NCI-H1694 treated with DMSO at 0.1 percent for 48 hours (cell line): ENCODE data around the gene STK10.

Experiments
- DNase-seq: peaks from one replicate; lab custom pipeline; 2025; lab: John Stamatoyannopoulos, UW

The STK10 gene

DNA sequence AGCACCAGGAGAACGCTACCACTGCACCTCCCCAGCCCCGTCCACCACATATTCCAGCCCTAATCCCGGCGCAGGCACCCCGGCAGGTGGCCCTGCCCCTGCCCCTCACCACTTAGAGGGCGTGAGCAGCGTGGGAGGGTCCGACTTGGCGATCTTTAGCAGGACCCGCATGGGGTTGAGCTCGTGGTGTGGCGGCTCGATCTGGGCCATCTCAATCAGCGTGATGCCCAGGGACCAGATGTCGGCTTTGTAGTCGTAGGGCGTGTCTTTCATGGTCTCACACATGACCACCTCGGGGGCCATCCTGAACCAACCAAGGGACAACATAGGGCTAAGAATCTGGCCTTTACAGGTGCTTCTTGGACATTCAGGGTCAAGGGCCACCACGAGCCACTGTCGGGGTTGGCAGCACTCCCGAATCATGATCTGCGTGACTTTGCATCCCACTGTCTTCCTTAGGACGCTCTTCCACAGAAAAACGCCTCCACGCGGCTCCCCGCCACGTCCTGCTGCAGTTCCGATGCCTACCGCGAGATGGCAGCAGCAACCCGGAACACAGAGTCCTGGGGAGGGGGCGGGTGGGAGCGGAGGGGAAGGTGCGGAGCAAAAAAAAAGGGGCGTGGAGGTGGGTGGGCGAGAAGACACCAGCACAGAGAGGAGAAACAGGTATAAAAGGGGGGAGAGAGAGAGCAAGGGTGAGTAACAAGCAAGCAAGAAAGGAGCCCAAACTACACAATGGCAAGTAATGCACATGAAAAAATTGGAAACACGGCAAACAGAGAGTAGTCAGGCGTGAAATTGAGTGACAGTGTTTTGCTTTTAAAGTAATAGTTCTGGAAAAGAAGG, 81.3 kb downstream of the STK10 start:
- DNase-seq = peak; percentile 22

DNA sequence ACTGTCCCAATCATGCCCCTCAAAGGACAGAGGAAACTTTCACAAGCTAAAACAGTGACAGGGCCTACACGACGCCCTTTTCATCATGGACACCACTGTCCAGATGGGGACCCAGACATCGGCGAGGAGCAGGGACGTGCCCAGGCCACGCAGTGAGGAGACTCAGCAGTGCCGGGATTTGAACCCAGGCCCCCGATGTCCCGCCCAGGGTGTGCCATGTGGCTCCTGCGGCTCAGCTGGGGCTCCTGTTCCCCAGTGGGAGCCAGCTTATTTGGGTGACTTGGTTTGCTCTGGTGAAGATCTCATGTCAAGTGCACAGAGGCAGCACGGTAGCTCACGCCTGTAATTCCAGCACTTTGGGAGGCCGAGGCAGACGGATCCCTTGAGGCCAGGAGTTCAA, 82.2 kb downstream of the STK10 start:
- no peak for DNase-seq

DNA sequence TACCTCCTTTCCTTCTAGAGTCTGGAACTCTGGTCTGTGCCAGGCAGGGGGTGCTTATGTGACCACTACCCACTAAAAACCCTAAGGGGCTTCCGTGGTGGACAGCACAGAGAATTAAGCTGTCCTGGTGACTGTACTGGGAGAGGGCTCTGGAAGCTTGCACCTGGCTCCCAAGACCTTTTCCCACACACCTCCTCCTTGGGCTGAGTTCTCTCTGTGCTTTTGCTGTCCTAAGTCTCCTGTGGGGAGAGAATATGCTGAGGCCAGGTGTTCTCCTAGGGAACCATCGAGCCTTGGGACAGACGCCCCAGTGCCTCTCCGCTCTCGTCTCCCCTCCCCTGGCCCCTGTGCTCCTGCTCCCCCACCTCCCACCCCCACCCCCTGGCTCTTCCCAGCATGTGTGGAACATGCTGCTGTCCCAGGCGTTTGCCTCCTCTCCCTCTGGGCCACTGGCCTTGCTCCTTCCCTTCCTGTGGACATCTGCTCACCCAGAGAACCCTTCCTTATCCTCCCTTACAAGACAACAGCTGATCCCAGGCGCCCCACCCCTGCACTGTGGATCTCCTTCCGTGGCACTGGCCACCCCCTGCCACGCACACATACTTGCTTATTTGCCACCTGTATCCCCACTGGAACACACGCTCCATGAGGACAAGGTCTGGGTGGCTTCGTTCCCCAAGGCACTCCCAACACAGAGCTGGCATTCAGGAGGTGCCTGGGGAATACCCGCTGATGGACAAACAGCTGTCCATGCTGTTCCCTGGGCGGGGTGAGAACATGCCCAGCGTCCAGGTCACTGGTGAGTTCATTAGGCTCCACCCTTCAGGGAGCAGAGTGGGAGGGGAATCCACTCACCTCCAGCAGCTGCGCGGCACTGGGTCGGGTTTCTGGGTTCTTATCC, 83.0 kb downstream of the STK10 start:
- no peak for DNase-seq

DNA sequence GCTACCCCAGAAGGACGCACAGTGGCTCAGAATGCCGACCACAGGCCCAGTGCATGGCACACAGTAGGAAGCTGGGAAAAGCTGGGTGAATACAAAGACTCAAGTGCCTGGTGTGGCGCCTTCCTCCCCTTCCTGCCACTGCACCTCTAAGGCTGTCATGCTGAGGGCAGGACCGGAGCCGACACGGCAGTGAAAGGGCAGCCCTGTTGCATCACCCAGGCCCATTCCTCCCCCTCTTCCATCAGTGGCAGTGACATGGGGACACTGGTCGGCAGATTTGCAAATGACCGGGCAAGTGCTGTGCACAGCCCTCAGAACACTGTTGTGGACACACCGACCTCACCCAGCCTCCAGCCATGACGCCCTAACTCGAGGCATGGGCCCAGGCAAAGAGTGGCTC, 84.0 kb downstream of the STK10 start:
- no peak for DNase-seq

DNA sequence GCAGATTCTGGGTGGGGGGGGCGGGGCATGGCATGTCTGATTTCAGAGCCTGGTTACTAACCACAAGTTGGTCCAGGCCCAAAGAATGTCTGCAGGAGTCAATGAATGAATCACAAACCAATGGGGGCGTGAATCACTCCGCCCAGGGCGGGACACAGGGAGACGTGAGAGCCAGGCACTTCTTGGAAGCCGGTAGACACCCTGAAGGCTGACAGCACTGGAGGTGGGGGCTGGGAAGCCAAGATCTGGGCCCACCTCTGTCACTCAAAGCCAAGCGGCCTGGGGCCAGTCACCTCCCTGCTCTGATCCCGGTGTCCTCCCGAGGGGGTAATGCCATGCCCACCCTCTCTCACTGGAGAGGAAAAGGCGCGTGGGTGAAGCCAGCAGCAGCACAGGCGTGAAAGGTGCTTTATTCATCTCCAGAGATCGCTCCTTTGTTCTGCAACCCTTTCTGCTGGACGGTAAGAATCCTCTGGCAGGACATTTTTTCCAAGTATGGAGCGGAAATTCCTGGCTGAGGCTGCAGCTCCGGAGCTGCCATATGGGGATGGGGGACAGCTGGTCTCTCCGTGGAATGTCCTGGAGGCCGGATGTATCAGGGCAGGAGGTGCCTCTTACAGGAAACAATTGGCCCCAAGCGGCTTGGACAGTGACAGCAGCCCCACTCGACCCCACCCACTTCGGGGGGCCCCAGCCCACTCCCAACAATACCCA, 85.0 kb downstream of the STK10 start:
- no peak for DNase-seq

DNA sequence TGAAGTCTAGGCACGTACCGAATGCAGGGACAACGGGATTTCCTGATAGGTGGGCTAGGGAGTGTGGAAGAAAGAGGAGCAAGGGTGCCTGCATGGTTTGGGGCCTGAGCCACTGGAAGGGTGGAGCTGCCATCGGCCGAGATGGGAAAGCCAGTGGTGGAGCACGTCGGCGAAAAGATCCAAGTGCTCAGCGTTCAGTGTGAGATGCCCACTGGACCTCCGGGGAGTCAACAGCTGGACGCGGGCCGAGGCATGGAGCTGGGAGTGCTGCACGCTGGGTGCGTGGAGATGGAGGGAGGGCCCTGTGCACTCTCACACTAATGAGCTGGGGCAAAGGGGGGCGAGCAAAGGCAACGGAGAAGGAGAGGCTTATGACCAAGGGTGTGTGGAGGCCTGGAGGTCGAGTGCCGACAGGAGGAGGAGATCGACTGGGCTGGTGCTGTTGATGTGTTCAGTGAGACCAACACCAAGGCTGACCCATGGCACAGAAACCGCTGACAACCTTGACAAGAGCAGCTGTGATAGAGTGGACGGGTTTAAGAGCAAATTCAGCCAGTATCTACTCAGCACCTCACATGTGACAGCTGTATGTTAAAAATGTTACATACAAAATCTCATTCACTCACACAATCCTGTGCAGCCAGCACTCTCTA, 85.7 kb downstream of the STK10 start:
- DNase-seq = no peak

DNA sequence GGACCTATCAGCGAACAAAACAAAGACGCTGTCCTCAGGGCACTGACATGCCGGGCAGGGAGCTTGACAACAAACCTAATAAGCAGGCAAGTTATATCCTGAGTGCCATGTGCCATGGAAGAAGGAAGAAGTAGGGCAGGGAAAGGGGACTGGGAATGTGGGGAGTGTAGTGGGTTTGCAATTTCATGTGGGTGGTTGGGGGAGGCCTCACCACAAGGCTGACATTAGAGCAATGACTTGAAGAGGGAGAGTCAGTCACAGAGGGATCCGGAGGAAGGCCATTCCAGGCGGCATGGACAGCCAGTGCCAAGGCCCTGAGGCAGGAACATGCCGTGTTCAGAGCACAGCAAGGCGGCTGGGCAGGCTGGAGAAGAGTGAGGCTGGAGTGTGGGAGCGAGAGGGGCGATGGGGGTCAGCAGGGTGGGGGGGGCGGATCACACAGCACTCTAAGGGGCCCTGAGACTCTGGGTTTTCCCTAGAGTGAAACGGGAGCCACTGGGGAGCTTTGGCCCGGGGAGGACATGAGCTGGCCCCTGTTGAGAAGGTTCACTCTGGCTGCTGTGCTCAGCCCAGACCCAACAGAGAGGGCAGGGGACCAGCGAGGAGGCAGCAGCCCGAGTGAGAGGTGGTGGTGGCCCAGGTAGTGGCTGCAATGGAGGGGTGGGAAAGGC, 86.3 kb downstream of the STK10 start:
- no peak for DNase-seq

DNA sequence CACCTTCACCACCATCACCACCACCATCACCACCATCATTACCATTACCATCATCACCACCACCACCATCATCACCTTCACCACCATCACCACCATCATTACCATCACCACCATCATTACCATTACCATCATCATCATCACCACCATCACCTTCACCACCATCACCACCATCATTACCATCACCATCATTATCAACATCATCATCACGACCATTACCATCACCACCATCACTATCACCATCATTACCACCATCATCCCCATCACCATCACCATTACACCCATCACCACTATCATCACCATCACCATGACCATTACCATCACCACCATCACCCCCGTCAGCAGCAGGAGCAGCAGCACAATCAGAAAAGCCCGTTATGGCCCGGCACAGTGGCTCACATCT, 89.1 kb downstream of the STK10 start:
- no peak for DNase-seq

DNA sequence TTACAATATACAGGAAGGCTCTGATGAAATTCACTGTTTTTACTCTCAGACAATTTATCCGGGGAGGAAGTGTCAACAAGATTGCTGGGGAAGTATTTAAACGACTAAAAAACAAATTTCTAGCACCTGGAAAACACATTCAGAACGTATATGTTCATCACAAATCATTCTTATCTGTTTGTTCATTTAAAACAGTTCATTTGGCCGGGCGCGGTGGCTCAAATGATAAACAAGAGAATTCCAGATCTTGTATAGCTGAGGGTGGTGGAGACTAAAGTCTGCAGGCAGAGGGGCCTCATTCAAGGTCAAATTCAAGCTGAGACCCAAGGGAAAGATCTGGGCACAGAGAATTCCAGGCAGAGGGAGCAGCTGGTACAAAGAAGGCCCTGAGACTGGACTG, 90.0 kb downstream of the STK10 start:
- DNase-seq = no peak

DNA sequence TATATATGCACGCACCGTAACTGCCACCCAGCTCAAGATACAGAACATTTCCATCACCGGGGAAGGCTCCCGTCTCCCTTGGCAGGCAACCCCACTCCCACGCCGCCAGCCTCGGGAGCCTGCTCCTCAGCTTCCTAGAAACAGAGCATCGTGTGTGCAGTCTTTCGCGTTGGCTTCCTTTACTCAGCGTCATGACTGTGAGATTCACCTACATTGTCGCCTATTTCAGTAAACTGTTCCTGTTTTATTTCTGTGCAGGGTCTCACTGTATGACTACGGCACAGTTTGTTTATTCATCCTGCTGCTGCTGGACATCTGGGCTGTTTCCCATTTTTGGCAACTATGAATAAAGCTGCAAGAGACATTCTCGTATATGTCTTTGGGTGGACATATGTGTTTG, 90.7 kb downstream of the STK10 start:
- no peak for DNase-seq

DNA sequence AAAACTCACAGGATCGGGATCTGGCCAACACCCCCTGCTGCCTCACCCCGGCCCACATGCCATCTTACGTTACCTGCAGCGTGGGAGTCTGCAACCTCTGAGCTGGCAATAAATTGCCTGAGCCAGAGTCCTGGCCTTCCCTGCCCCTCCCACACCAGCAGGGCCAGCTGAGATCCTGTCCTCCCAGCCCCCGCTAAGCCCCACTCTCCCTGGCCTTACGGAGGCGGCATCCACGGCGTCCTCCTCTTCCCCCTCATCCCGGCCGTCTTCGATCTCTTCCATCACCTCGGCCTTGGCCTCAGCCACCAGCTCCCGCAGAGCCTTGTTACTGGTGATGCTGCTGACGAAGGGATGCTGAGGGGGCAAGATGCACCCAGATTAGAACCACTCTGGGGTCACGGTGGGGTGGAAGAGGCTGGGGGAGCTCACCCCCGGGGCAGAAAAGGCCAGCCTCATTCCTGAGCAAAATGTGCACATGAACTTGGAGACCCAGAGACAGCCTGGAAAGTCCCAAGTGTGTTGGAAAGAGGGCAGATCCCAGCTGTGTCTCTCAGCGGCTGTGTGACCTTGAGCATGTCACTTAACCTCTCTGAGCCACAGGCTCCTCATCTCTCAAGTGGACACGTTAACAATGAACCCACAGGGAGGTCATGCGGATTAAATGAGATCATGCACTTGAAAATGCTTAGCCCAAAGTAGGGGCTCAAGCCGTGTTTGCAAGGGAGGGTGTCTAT, 91.7 kb downstream of the STK10 start:
- DNase-seq = no peak

DNA sequence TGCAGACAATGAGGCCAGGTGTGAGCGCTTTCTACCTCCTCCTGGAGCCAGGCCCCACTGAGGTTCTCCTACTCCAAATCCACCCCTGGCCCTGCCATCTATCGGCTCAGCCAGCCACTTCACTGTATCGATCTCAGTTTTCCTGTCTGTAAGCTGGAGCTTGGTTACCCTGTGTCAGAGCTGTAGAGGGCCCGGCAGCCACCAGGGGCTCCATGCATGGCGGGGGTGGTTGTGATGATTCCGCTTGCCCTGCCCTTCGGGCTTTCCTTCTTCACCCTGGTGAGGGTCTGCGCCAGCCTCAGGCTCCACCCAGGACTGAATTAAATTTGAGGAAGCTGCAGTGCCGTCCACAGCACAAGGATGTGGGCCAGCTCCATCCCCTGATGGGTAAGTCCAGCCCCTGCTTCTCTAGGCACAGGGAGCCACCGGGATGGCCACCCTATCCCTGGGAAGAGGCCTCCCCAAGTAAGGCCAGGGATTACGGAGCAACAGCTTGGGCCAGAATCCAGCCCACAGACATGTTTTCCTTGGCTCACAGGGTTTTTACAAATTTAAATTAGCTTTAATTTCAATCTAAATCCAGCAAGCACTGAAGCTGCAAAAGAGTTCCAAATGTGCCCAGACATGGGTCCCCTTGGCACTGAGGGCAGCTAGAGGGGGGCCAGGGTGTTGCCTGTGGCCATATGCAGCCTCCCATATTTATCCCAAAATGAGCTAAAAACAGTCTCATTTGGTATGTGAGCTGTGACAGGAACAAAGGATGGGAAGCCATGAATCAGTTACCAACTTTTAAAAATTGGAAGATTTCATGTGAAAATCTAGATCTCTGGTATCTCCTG, 92.4 kb downstream of the STK10 start:
- no peak for DNase-seq

DNA sequence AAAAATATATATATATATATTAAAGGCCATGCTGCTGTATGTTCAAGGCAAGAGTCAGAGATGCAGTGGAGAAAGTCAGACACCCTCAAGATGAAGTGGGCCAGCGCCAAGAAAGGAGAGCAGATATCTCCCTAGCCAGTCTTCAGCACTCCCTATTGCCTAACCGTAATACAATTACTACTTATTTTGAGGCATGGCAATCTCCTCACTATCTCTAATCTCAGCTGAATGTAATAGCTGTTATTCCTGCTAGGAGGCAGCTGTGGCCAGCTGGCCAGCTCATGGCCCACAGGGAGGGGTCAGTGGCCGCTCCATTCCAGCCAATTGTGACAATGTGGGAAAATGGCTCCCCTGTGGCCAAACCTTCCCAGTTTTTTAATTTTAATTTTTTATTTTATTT, 94.1 kb downstream of the STK10 start:
- no peak for DNase-seq

DNA sequence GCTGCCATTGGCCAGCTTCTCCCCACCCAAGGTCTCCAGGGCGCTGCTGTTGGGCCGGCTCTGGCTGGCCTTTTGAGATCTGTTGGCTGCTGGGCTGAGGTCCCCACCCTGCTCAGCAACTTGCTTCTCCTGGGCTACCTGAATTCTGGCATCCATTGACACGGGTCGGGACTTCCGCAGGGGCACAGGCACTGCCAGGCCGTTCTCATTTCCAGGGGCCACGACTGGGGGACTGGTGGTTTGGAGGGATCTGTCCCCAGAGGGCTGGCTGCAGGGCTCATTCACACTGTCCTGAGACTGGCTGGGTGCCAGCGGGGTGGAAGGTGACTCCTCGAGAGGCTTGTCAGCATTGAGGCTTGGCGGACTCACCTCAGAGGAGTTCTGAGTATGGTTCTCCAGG, 94.5 kb downstream of the STK10 start:
- no peak for DNase-seq

DNA sequence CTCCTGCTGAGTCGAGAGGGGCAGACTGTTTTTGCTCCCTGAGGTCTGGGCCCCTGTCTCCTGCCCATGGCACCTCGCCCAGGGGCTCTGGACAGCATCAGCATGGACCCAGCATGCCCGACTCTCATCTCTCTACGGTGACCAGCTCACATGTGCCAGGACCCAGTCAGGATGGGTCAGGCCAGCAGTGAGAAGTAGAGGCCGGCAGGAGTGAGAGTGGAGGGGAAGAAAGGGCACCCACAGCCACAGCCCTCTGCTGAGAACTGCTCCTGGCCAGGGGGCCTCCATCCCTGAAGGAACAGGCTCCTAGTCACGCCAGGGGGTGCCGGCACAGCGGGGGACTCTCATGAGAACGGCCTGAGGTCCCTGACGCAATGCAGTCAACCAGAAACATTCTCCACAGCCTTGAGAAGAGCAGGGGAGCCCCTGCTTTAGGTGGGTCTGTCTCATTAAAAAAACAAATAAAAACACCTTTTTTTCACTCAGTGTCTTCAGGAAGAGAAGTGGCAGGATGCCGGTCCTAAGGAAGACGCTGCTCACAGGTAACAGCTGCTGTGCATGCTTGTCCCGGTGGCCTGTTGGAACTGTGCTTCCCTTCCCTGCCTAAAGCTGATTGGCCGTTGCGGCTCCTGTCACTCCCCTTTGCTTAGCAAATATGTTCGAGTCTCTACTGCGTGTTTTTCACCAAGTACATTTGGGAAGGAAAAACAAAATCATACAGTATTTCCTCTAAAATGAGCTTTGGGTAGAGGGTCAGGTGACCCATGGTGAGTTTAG, 95.9 kb downstream of the STK10 start:
- DNase-seq = no peak

DNA sequence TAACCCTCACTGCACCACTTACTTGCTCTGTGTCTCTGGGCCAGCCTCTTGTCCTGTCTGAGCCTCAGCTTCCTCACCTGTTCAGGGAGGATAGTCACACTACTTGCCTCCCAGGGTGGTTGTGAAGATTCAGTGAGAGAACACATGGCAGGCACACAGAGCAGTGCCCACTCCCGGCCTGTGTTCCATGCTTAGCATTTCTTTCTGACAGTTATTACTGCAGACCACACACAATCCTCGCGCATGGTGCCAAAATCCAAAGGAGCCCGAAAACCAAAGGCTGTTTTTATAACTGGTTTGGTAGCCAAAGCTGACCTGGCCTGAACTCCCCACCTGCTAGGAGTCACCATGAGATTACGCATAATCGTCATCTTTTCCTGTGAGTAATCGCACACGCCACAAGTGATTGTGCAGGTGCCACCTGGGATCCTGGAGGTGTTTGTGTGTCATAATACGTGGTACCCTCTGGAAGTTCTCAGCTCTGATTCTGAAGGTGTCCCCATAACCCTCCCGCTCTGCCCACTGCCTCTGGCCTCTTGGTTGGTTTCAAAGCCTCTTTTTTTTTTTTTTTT, 97.0 kb downstream of the STK10 start:
- DNase-seq = no peak

DNA sequence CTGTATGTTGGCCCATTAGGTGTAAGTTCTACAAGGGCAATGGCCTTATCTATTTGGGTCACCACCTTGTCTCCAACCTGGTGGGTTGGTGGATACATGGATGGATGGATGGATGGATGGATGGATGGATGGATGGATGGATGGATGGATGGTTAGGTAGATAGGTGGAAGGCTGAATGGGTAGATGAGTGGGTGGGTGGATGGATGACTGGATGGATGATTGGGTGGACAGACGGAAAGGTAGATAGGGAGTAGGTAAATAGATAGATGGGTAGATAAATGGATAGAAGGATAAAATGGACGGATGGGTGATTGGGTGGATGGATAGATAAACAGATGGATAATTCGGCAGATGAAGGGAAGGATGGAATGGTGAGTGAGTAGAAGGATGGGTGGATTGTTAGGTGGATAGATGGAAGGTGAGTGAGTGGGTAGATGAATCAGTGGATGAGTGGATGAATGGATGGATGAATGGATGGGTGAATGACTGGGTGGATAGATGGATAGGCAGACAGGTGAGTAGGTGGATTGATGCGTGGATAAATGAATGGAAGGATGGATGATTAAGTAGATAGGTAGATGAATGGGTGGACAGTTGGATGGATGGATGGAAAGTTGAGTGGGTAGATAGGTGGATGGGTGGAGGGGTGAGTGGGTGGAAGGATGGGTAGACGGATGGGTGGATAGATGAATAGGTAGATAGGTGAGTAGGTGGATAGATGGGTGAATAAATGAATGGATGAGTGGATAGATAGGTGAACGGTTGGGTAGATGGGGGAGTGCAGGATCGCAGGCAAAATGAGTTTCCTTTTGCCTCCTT, 98.5 kb downstream of the STK10 start:
- DNase-seq = no peak

DNA sequence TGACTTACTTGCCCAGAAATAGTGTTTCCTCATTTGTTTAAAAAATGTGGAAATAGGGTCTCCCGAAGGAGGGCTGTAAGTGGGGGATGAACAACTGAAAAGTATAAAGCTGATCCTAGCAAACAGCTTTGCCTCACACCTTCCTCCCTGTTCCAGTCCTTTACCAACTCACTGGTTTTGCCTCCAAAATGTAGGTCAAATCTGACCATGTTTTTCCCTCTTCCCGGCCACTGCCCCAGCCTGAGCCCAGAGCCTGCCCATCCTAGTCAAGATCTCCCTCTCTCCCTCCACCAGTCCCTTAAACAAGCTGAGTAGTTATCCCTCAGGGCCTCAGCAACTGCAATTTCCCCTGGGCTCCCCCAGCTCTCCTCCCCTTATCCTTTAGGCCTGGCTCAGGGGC, 99.2 kb downstream of the STK10 start:
- DNase-seq = no peak
